ENCODE data around the gene DLG2. TPM values are rescaled to one million over a fixed set of nuclear protein-coding genes. Genes with fewer than 3 reads are reported as not detected.

DLG2 gene
- total RNA-seq, 1 experiment from 2014 or later, result 2.7 TPM

DNA sequence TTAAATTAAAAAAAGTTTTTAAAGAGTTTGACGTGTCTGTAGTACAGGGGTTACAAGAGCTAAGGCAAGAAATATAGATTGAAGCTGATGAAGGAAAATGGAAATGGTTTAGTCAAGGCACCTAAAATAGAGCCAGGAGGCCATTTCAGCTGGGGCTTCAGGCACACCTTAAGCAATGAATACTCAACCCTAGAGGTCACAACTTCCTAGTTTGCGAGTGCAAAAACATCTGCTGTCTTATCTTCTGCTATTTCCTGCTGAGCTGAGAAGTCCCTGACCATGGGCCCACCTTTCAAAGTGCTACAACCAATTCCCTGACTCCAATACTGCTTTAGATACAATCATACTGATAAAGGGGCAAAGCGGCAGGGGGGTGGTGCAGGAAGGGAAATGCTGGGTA lies 87.4 kb downstream of the DLG2 start:
- H3K27ac ChIP-seq (ENCODE audit: low read length), result no peak overlapping the region
- no peak overlapping the region for H3K4me3 ChIP-seq (ENCODE audit: low read length)
- DNase-seq, result no peak
- H3K36me3 ChIP-seq (ENCODE audit: insufficient read depth, low read length), result no peaks in the 10 kb centered on the region
- H3K9me2 ChIP-seq (replicated peaks; ENCODE audit: insufficient read depth, low read length), result no peaks in the 10 kb centered on the region
- H3K4me2 ChIP-seq (ENCODE audit: low read depth, low read length, poor library complexity, severe bottlenecking), result no peak overlapping the region
- no peaks in the 10 kb centered on the region for H3K27me3 ChIP-seq (ENCODE audit: low read length)
- H3K4me1 ChIP-seq (ENCODE audit: low read length), result no peaks in the 10 kb centered on the region
- H3K79me2 ChIP-seq (ENCODE audit: low read length), result no peaks in the 10 kb centered on the region
- H2AFZ ChIP-seq (ENCODE audit: low read length), result no peak overlapping the region
- no peak overlapping the region for H3K9ac ChIP-seq (ENCODE audit: low read length)
- H4K20me1 ChIP-seq (ENCODE audit: insufficient read depth, low read depth, low read length), result no peaks in the 10 kb centered on the region
- H3K9me3 ChIP-seq (ENCODE audit: low read length), result peaks cover 10% of the 10 kb centered on the region

DNA sequence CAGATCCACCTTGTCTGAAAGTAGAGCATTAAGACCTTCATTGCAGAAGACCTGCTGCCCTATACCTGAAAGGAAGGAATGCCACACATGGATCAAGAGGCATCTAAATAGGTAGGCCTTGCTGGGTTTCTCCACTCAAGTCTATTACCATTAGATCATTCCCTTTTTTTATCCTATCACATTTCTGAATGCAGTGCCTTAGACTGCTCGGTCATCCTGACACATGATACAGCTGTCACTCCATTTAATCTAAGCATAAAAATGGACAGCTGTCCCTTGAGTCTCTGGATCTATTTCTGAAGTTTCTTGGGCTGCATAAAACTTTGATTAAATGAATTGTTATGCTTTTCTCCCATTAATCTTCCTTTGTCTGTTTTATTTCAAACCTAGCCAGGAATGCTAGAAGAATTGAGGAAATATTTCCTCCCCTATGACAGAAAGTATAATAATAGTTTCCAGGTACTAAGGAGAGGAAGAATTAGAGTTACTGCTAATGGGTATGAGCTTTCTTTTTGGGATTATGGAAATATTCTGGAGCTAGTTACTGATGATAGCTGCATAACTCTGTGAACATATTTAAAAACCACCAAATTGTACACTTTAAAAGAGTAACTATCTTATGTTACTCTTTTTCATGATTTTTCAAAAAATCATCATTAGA lies 88.0 kb downstream of the DLG2 start:
- no peaks in the 10 kb centered on the region for H4K20me1 ChIP-seq (ENCODE audit: insufficient read depth, low read depth, low read length)
- no peak for DNase-seq
- no peaks in the 10 kb centered on the region for H3K27me3 ChIP-seq (ENCODE audit: low read length)
- H2AFZ ChIP-seq (ENCODE audit: low read length), result no peak overlapping the region
- peaks cover 14% of the 10 kb centered on the region for H3K9me3 ChIP-seq (ENCODE audit: low read length)
- H3K27ac ChIP-seq (ENCODE audit: low read length), result no peak overlapping the region
- no peaks in the 10 kb centered on the region for H3K9me2 ChIP-seq (replicated peaks; ENCODE audit: insufficient read depth, low read length)
- H3K4me1 ChIP-seq (ENCODE audit: low read length), result no peaks in the 10 kb centered on the region
- H3K4me2 ChIP-seq (ENCODE audit: low read depth, low read length, poor library complexity, severe bottlenecking), result no peak overlapping the region
- H3K36me3 ChIP-seq (ENCODE audit: insufficient read depth, low read length), result no peaks in the 10 kb centered on the region
- no peak overlapping the region for H3K9ac ChIP-seq (ENCODE audit: low read length)
- no peaks in the 10 kb centered on the region for H3K79me2 ChIP-seq (ENCODE audit: low read length)
- H3K4me3 ChIP-seq (ENCODE audit: low read length), result no peak overlapping the region

DNA sequence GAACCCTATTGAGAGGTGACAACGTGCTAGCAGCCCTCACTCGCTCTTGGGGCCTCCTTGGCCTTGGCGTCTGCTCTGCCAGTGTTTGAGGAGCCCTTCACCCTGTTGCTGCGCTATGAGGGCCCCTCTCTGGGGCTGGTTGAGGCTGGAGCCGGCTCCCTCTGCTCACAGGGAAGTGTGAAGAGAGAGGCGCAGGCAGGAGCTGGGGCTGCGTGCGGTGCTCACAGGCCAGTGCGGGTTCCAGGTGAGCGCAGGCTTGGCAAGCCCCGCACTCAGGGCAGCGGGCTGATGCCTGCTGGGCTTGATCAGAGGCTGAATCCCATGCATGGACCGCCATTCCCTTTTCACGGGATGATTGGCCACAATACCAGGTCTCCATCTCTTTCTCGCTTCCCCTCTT lies 90.7 kb downstream of the DLG2 start:
- H3K9ac ChIP-seq (ENCODE audit: low read length), result no peak overlapping the region
- no peaks in the 10 kb centered on the region for H3K36me3 ChIP-seq (ENCODE audit: insufficient read depth, low read length)
- DNase-seq, result no peak
- no peaks in the 10 kb centered on the region for H3K9me2 ChIP-seq (replicated peaks; ENCODE audit: insufficient read depth, low read length)
- no peak overlapping the region for H3K4me2 ChIP-seq (ENCODE audit: low read depth, low read length, poor library complexity, severe bottlenecking)
- no peaks in the 10 kb centered on the region for H3K27me3 ChIP-seq (ENCODE audit: low read length)
- no peak overlapping the region for H3K27ac ChIP-seq (ENCODE audit: low read length)
- H3K4me1 ChIP-seq (ENCODE audit: low read length), result no peaks in the 10 kb centered on the region
- H2AFZ ChIP-seq (ENCODE audit: low read length), result no peak overlapping the region
- H4K20me1 ChIP-seq (ENCODE audit: insufficient read depth, low read depth, low read length), result no peaks in the 10 kb centered on the region
- H3K79me2 ChIP-seq (ENCODE audit: low read length), result no peaks in the 10 kb centered on the region
- peaks cover 14% of the 10 kb centered on the region for H3K9me3 ChIP-seq (ENCODE audit: low read length)
- H3K4me3 ChIP-seq (ENCODE audit: low read length), result no peak overlapping the region

DNA sequence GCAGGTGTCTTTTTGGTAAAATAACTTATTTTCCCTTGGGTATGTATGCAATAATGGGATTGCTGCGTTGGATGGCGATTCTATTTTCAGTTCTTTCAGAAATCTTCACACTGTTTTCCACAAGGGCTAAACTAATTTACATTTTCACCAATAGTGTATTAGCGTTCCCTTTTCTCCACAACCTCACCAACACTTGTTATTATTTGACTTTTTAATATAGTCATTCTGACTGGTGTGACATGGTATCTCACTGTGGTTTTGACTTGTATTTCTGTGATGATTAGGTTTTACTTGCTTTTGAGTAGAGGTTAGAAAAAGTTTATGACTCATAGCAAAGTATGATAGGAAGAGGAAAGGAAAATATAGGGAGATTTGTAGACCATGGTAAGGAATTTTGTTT lies 92.3 kb downstream of the DLG2 start:
- H3K9me2 ChIP-seq (replicated peaks; ENCODE audit: insufficient read depth, low read length), result no peaks in the 10 kb centered on the region
- no peaks in the 10 kb centered on the region for H3K4me1 ChIP-seq (ENCODE audit: low read length)
- H3K9ac ChIP-seq (ENCODE audit: low read length), result no peak overlapping the region
- H3K79me2 ChIP-seq (ENCODE audit: low read length), result no peaks in the 10 kb centered on the region
- no peak overlapping the region for H3K27ac ChIP-seq (ENCODE audit: low read length)
- no peak for DNase-seq
- H3K27me3 ChIP-seq (ENCODE audit: low read length), result no peaks in the 10 kb centered on the region
- H3K36me3 ChIP-seq (ENCODE audit: insufficient read depth, low read length), result no peaks in the 10 kb centered on the region
- no peak overlapping the region for H3K4me3 ChIP-seq (ENCODE audit: low read length)
- H2AFZ ChIP-seq (ENCODE audit: low read length), result no peak overlapping the region
- no peak overlapping the region for H3K4me2 ChIP-seq (ENCODE audit: low read depth, low read length, poor library complexity, severe bottlenecking)
- H4K20me1 ChIP-seq (ENCODE audit: insufficient read depth, low read depth, low read length), result no peaks in the 10 kb centered on the region
- peaks cover 14% of the 10 kb centered on the region for H3K9me3 ChIP-seq (ENCODE audit: low read length)

DNA sequence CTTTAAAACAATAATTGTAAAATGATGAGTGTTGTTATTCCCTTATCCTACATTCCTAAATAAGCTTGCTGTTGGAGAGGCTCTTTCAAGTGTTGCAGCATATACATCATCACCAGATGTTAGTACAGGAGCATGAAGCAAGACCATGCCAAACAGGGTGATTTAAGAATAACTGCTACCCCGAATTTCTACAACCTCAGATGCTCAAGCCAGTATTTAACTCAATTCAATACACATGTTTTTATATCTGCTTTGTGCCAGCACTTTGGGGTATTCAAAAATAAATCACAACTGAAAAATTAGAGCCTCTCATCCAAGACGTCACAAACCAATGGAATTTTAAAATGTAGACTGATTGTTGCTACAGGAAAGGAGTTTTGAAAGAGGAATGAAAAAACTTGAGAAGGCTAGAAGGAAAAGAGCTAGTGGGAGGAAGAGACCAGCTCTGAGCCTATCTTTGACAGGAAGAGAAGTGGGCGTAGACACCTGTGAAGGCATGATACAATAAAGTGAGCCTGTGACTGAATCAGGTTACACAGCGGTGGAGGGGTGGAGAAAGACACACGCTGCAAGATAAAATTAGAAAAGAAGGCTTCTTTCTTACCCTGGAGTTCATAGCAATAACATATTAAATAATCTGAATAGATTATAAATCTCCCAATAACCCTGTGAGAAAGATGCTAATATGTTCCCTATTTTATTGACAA lies 95.8 kb downstream of the DLG2 start:
- Histone ChIP-seq H3K9ac (ENCODE audit: low read length) (no peak overlapping the region), H2AFZ (ENCODE audit: low read length) (no peak overlapping the region), H3K27me3 (ENCODE audit: low read length) (no peaks in the 10 kb centered on the region), H3K4me1 (ENCODE audit: low read length) (no peaks in the 10 kb centered on the region), H3K27ac (ENCODE audit: low read length) (no peak overlapping the region), H3K4me2 (ENCODE audit: low read depth, low read length, poor library complexity, severe bottlenecking) (no peak overlapping the region), H3K4me3 (ENCODE audit: low read length) (no peak overlapping the region), H3K9me2 (replicated peaks; ENCODE audit: insufficient read depth, low read length) (no peaks in the 10 kb centered on the region; the same call in 1 of the 2 replicates), H3K9me3 (ENCODE audit: low read length) (peaks cover 9% of the 10 kb centered on the region), H3K79me2 (ENCODE audit: low read length) (no peaks in the 10 kb centered on the region), H3K36me3 (ENCODE audit: insufficient read depth, low read length) (no peaks in the 10 kb centered on the region), H4K20me1 (ENCODE audit: insufficient read depth, low read depth, low read length) (no peaks in the 10 kb centered on the region)
- DNase-seq, result no peak

DNA sequence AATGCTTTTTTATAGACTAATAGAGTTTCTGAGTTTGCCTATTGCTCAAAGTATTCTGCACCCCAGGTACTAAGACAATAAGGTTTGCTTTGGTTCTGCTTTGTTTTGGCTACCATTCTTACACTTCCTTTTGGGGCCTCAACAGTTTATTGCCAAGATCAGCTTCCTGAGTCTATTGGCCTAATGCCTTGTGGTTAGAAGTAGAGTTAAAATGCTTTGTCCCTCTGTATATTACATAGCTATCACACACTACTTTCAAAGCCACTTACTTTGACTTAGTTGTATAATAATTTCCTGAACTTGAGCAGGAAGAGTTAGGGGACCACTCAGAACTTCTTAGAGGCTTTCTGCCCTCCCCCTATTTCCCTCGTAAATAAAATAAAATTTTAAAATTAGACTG lies 96.5 kb downstream of the DLG2 start:
- DNase-seq, result no peak
- Histone ChIP-seq H3K4me3 (ENCODE audit: low read length) (no peak overlapping the region), H4K20me1 (ENCODE audit: insufficient read depth, low read depth, low read length) (no peaks in the 10 kb centered on the region), H3K27ac (ENCODE audit: low read length) (no peak overlapping the region), H3K9ac (ENCODE audit: low read length) (no peak overlapping the region), H3K36me3 (ENCODE audit: insufficient read depth, low read length) (no peaks in the 10 kb centered on the region), H3K4me1 (ENCODE audit: low read length) (no peaks in the 10 kb centered on the region), H3K9me2 (replicated peaks; ENCODE audit: insufficient read depth, low read length) (no peaks in the 10 kb centered on the region; the same call in 1 of the 2 replicates), H3K79me2 (ENCODE audit: low read length) (no peaks in the 10 kb centered on the region), H3K4me2 (ENCODE audit: low read depth, low read length, poor library complexity, severe bottlenecking) (no peak overlapping the region), H3K9me3 (ENCODE audit: low read length) (peaks cover 9% of the 10 kb centered on the region), H3K27me3 (ENCODE audit: low read length) (no peaks in the 10 kb centered on the region), H2AFZ (ENCODE audit: low read length) (no peak overlapping the region)

DNA sequence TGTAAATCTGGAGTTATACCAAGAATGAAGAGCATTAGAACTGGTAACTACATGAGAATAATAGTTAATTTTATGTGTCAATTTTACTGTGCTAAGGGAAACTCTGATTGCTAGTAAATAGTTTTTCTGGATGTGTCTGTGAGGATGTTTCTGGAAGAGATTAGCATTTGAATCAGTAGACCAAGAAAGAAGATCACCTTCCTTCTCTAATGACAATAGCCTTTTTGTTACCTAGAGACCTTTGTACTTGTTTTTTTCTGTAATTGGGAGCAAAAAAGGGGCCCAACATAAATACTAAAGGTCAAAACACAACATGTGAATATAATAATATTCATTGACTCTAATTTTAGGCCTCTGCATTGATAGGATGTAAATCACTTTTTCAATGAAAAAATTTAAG lies 100.6 kb downstream of the DLG2 start:
- no peaks in the 10 kb centered on the region for H3K36me3 ChIP-seq (ENCODE audit: insufficient read depth, low read length)
- H3K9me2 ChIP-seq (replicated peaks; ENCODE audit: insufficient read depth, low read length), result no peaks in the 10 kb centered on the region; the same call in 1 of the 2 replicates
- no peak overlapping the region for H2AFZ ChIP-seq (ENCODE audit: low read length)

DNA sequence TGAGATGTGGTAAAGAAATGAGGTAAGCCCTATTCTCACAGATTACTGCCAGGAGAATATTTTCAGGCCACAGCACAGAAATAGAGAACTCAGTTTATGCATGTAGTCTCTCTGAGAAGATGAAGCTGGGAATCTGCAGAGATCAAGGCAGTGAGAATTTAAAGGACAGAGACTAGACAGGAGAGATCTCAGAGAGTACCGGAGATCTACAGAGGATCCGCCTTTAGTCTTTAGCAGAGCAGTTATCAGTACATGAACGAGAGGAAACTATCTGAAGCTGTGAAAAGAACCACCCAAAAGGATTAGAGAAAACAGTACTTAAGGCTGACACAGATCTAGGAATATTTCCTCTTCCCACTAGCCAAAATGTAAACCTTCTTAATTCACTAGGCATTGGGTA lies 101.5 kb downstream of the DLG2 start:
- Histone ChIP-seq H3K4me3 (ENCODE audit: low read length) (no peak overlapping the region), H2AFZ (ENCODE audit: low read length) (no peak overlapping the region), H3K4me2 (ENCODE audit: low read depth, low read length, poor library complexity, severe bottlenecking) (no peak overlapping the region), H3K27ac (ENCODE audit: low read length) (no peak overlapping the region), H3K79me2 (ENCODE audit: low read length) (no peaks in the 10 kb centered on the region), H3K9me2 (replicated peaks; ENCODE audit: insufficient read depth, low read length) (no peaks in the 10 kb centered on the region; the same call in 1 of the 2 replicates), H3K9ac (ENCODE audit: low read length) (no peak overlapping the region), H3K36me3 (ENCODE audit: insufficient read depth, low read length) (no peaks in the 10 kb centered on the region), H3K27me3 (ENCODE audit: low read length) (no peaks in the 10 kb centered on the region; the same call in 1 of the 2 replicates), H3K4me1 (ENCODE audit: low read length) (no peaks in the 10 kb centered on the region), H4K20me1 (ENCODE audit: insufficient read depth, low read depth, low read length) (no peaks in the 10 kb centered on the region), H3K9me3 (ENCODE audit: low read length) (peaks cover 26% of the 10 kb centered on the region)
- no peak for DNase-seq

More for the DNA sequence above, 100.6 kb downstream of the DLG2 start:
- peaks cover 23% of the 10 kb centered on the region for H3K9me3 ChIP-seq (ENCODE audit: low read length)
- no peaks in the 10 kb centered on the region; the same call in 1 of the 2 replicates for H3K27me3 ChIP-seq (ENCODE audit: low read length)
- H3K4me3 ChIP-seq (ENCODE audit: low read length), result no peak overlapping the region
- no peak overlapping the region for H3K4me2 ChIP-seq (ENCODE audit: low read depth, low read length, poor library complexity, severe bottlenecking)
- no peaks in the 10 kb centered on the region for H4K20me1 ChIP-seq (ENCODE audit: insufficient read depth, low read depth, low read length)
- H3K79me2 ChIP-seq (ENCODE audit: low read length), result no peaks in the 10 kb centered on the region
- no peak for DNase-seq
- no peak overlapping the region for H3K9ac ChIP-seq (ENCODE audit: low read length)
- H3K4me1 ChIP-seq (ENCODE audit: low read length), result no peaks in the 10 kb centered on the region
- H3K27ac ChIP-seq (ENCODE audit: low read length), result no peak overlapping the region

All from Karpas-422 (cell line).